Upper lobe of left lung (tissue), 6 donors: Measurements from ENCODE around the gene CUTC. TPM values are rescaled to one million over a fixed set of nuclear protein-coding genes. Genes with fewer than 3 reads are reported as not detected.

Experiments used
- ATAC-seq, 2 donors: fragments of 200-7000 bp; cut with Tn5 transposase; one replicate each; pipeline ENCODE4 v1.9.1; 2022; ENCODE audit warnings: mild to moderate bottlenecking in 2 of 2, moderate library complexity in 2 of 2; ENCODE audit not compliant: low FRiP score in 2 of 2
- DNase-seq, 2 donors: peaks; one replicate each; pipeline ENCODE4 v3.0.0-alpha.2; 2019 to 2020
- H3K27ac ChIP-seq, 4 donors: fragments of 200-600 bp; sonication (generic); one replicate each; pipeline ENCODE4 v1.5.1; 2016 to 2019
- H3K27me3 ChIP-seq, 4 donors: fragments of 200-600 bp; sonication (generic); one replicate each; pipeline ENCODE4 v1.5.1; 2017 to 2019
- H3K36me3 ChIP-seq, 4 donors: fragments of 200-600 bp; sonication (generic); one replicate each; pipeline ENCODE4 v1.5.1; 2016 to 2019
- H3K4me1 ChIP-seq, 4 donors: fragments of 200-600 bp; sonication (generic); one replicate each; pipeline ENCODE4 v1.5.1; 2018 to 2019
- H3K4me3 ChIP-seq, 4 donors: fragments of 200-600 bp; sonication (generic); one replicate each; pipeline ENCODE4 v1.5.1; 2017 to 2019; ENCODE audit warnings: mild to moderate bottlenecking in 2 of 4, moderate library complexity in 1 of 4
- H3K9me3 ChIP-seq, 4 donors: fragments of 200-600 bp; sonication (generic); one replicate each; pipeline ENCODE4 v1.5.1; 2018 to 2019
- EP300 ChIP-seq, 4 donors: sonication (generic); formaldehyde crosslinking; IDR thresholded peaks; one replicate each; pipeline ENCODE4 v1.5.1; 2017; ENCODE audit warnings: antibody characterized with exemption in 4 of 4, control low read depth in 2 of 4
- POLR2A ChIP-seq, 4 donors: fragments of 450-650 bp; IDR thresholded peaks; one replicate each; pipeline ENCODE4 v1.5.1; 2016 to 2017; ENCODE audit warnings: antibody characterized with exemption in 4 of 4, mild to moderate bottlenecking in 2 of 4
- POLR2AphosphoS5 ChIP-seq, 2 donors: sonication (generic); formaldehyde crosslinking; IDR thresholded peaks; one replicate each; pipeline ENCODE4 v1.5.1; 2017; ENCODE audit warnings: antibody characterized with exemption in 2 of 2
- WGBS, 2 donors: methylation state at CpG; one replicate each; pipeline ENCODE4 v1.1.5; 2017 to 2018; 5-methylcytosine and 5-hydroxymethylcytosine counted together
- total RNA-seq, 6 donors: library from RNA; depleted of rRNA in 4 of 6; stranded (reverse); fragments of >200 nt in 4 of 6; gene quantifications; one replicate each; pipeline versions ENCODE4 v1.1.0 to v1.2.1, GENCODE V29; 2016 to 2021
- TF ChIP-seq, protein P1 (sequence below), 6 experiments: fragments of 450-650 bp in 4 of 6; fragments of 200-600 bp in 2 of 6; sonication (generic) in 2 of 6; IDR thresholded peaks; one replicate each; pipeline ENCODE4 v1.5.1; 2016 to 2019; ENCODE audit warnings: antibody characterized with exemption in 6 of 6
- donor health status: DM: no; HTN: no; CAD: no; lungs with moderate emphysema.
- donor health status: DM: no; HTN: yes; CAD: no; lungs with severe emphysema.

Gene CUTC
- total RNA-seq, 6 donors from 2014 or later: 10.7 to 35.6 (median 15.8) TPM

DNA sequence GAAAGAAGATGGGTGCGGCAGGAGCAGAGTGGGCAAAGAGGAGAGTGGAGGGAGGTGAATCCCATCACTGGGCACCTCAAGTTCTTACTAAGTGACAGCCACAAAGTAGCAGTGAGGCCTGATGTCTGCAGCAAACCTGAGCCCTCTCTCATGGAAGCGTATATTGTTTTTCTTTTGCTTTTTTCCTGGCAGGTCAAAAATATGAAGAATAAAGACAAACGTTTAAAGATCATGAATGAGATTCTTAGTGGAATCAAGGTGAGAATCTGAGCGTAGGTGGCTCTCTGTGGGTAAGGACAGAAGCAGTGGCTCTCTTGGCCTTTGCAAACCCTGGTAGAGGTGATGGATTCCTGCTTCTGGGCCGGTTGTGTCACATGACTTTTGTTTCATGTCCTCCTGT lies 73.2 kb downstream of the CUTC start:
- Histone ChIP-seq H3K27me3 (no peaks in the 10 kb centered on the region), H3K9me3 (no peaks in the 10 kb centered on the region), H3K36me3 (no peaks in the 10 kb centered on the region), H3K27ac (no peak overlapping the region), H3K4me3 (no peak overlapping the region), H3K4me1 (peaks cover 0 to 6% (median 1%) of the 10 kb centered on the region in 4 donors)
- no peak for ATAC-seq
- 92 to 93% methylated on average over 5 of the region's 5 CpGs for WGBS, 2 donors
- TF ChIP-seq EP300 (IDR thresholded peaks at IDR 0.05) (no peak), POLR2A (IDR thresholded peaks at IDR 0.05) (no peak), POLR2AphosphoS5 (IDR thresholded peaks at IDR 0.05) (no peak)
- TF ChIP-seq, protein P1, sequence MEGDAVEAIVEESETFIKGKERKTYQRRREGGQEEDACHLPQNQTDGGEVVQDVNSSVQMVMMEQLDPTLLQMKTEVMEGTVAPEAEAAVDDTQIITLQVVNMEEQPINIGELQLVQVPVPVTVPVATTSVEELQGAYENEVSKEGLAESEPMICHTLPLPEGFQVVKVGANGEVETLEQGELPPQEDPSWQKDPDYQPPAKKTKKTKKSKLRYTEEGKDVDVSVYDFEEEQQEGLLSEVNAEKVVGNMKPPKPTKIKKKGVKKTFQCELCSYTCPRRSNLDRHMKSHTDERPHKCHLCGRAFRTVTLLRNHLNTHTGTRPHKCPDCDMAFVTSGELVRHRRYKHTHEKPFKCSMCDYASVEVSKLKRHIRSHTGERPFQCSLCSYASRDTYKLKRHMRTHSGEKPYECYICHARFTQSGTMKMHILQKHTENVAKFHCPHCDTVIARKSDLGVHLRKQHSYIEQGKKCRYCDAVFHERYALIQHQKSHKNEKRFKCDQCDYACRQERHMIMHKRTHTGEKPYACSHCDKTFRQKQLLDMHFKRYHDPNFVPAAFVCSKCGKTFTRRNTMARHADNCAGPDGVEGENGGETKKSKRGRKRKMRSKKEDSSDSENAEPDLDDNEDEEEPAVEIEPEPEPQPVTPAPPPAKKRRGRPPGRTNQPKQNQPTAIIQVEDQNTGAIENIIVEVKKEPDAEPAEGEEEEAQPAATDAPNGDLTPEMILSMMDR (IDR thresholded peaks at IDR 0.05): no peak
- DNase-seq: no peak

Other genes with a start within 250 kb of the CUTC start
- under 1 TPM in 2 of 6 donors, not detected in 4; 0.10 to 0.20 TPM for gene NKX2-3, start 199.3 kb upstream of the CUTC start, total RNA-seq
- 10 to 100 TPM; 25.7 to 53.4 (median 45.3) TPM for gene SLC25A28, start 111.8 kb upstream of the CUTC start, total RNA-seq
- 10 to 100 TPM in 3 of 6 donors, 1 to 10 TPM in 3; 2.9 to 12.3 (median 9.3) TPM for gene ENTPD7, start 72.7 kb upstream of the CUTC start, total RNA-seq
- gene COX15, start 107 bp upstream of the CUTC start, total RNA-seq: 10 to 100 TPM; 16.0 to 38.3 (median 29.3) TPM
- gene ABCC2, start 50.4 kb downstream of the CUTC start, total RNA-seq: 1 to 10 TPM in 5 of 6 donors, under 1 TPM in 1; 0.46 to 5.2 (median 1.7) TPM